ENCODE measurements around the gene KRTAP4-1. TPM values are rescaled to one million over a fixed set of nuclear protein-coding genes. Genes with fewer than 3 reads are reported as not detected.
"Not testable (repeated sequence)": the region's sequence is repeated elsewhere in the genome, so short reads cannot be mapped to it uniquely, and the experiment has no call there.

The KRTAP4-1 gene
- polyA plus RNA-seq, 1 experiment = 0.12 TPM

GRCh38 chr17:41196068-41196467 lies 11.4 kb upstream of the KRTAP4-1 start:
- ChIA-PET CTCF (interaction anchor here (0.6 kb wide), 1 partner anchor 270 kb away, joined by 3 read pairs; no protein-coding TSS in a partner anchor), POLR2A (no interaction called here)
- TF ChIP-seq, protein P1, sequence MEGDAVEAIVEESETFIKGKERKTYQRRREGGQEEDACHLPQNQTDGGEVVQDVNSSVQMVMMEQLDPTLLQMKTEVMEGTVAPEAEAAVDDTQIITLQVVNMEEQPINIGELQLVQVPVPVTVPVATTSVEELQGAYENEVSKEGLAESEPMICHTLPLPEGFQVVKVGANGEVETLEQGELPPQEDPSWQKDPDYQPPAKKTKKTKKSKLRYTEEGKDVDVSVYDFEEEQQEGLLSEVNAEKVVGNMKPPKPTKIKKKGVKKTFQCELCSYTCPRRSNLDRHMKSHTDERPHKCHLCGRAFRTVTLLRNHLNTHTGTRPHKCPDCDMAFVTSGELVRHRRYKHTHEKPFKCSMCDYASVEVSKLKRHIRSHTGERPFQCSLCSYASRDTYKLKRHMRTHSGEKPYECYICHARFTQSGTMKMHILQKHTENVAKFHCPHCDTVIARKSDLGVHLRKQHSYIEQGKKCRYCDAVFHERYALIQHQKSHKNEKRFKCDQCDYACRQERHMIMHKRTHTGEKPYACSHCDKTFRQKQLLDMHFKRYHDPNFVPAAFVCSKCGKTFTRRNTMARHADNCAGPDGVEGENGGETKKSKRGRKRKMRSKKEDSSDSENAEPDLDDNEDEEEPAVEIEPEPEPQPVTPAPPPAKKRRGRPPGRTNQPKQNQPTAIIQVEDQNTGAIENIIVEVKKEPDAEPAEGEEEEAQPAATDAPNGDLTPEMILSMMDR (IDR thresholded peaks at IDR 0.05; ENCODE audit: insufficient read depth, low read depth, low read length) = no peak
- H3K36me3 ChIP-seq (ENCODE audit: control insufficient read depth, insufficient read depth, low read length) = no peaks in the 10 kb centered on the region
- no peaks in the 10 kb centered on the region for H3K27me3 ChIP-seq (ENCODE audit: control insufficient read depth, insufficient read depth, low read length)
- H3K4me3 ChIP-seq (ENCODE audit: low read depth, low read length) = no peak overlapping the region
- no peak for DNase-seq (ENCODE audit: low read depth)

GRCh38 chr17:41190328-41190727 lies 5.6 kb upstream of the KRTAP4-1 start:
- Histone ChIP-seq H3K36me3 (ENCODE audit: control insufficient read depth, insufficient read depth, low read length) (no peaks in the 10 kb centered on the region), H3K4me3 (ENCODE audit: low read depth, low read length) (no peak overlapping the region), H3K27me3 (ENCODE audit: control insufficient read depth, insufficient read depth, low read length) (no peaks in the 10 kb centered on the region; the same call in 1 of the 2 replicates)
- TF ChIP-seq, protein P1 (IDR thresholded peaks at IDR 0.05; ENCODE audit: insufficient read depth, low read depth, low read length) = no peak
- ChIA-PET POLR2A (no interaction called here), CTCF (no interaction called here)
- no peak for DNase-seq (ENCODE audit: low read depth)

- DNase-seq (ENCODE audit: low read depth); H3K27me3 ChIP-seq (ENCODE audit: control insufficient read depth, insufficient read depth, low read length); H3K4me3 ChIP-seq (ENCODE audit: low read depth, low read length); H3K36me3 ChIP-seq (ENCODE audit: control insufficient read depth, insufficient read depth, low read length); CTCF ChIA-PET; POLR2A ChIA-PET: not testable (repeated sequence)
Measured at GRCh38 chr17:41189837-41190318, 5.2 kb upstream of the KRTAP4-1 start, which contains the start of gene KRTAP9-1. Gene KRTAP9-1, plus strand, starts transcription at chr17:41189887. Its CDS starts 0 bp downstream, at chr17:41189887.

DNA sequence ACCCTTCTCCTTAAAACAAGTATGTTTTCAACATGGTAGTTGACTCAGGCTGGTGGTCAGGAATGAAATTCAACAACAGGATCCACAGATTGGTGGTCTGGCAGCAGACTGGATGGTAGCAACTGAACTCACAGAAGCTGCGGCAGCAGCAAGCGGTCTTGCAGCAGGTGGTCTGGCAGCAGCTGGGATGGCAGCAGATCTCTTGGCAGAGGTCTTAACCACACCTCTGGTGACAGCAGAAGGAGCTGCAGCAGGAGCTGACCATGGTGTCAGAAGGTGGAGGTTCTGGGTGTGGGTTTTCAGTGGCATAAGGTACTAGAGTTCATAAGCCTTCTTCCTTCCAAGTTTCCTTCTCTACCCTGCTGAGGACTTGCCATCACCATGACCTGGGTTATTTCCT lies 2.2 kb upstream of the KRTAP4-1 start:
- ChIA-PET POLR2A (no interaction called here), CTCF (no interaction called here)
- H3K27me3 ChIP-seq (ENCODE audit: control insufficient read depth, insufficient read depth, low read length) = no peaks in the 10 kb centered on the region; the same call in 1 of the 2 replicates
- DNase-seq (ENCODE audit: low read depth) = no peak
- no peak overlapping the region for H3K4me3 ChIP-seq (ENCODE audit: low read depth, low read length)
- TF ChIP-seq, protein P1 (IDR thresholded peaks at IDR 0.05; ENCODE audit: insufficient read depth, low read depth, low read length) = no peak
- no peaks in the 10 kb centered on the region for H3K36me3 ChIP-seq (ENCODE audit: control insufficient read depth, insufficient read depth, low read length)

- Histone ChIP-seq H3K27me3 (ENCODE audit: control insufficient read depth, insufficient read depth, low read length) (no peaks in the 10 kb centered on the region; the same call in 1 of the 2 replicates), H3K4me3 (ENCODE audit: low read depth, low read length) (no peak overlapping the region), H3K36me3 (ENCODE audit: control insufficient read depth, insufficient read depth, low read length) (no peaks in the 10 kb centered on the region)
- DNase-seq (ENCODE audit: low read depth) = no peak
- ChIA-PET POLR2A (no interaction called here), CTCF (no interaction called here)
- TF ChIP-seq, protein P1 (IDR thresholded peaks at IDR 0.05; ENCODE audit: insufficient read depth, low read depth, low read length) = no peak
Measured at GRCh38 chr17:41185001-41185400, 290 bp upstream of the KRTAP4-1 start.
